ENCODE data around the gene MFSD6L. TPM values are rescaled to one million over a fixed set of nuclear protein-coding genes. Genes with fewer than 3 reads are reported as not detected.

Gene MFSD6L
- total and polyA plus RNA-seq, 2 of the 13 experiments (the other 11 are each of a cell fraction or from before 2014, with no cell fraction given), result not detected

GRCh38 chr17:8766731-8767130 is 32.4 kb downstream of the MFSD6L start (continued):
- TF ChIP-seq, protein P1, sequence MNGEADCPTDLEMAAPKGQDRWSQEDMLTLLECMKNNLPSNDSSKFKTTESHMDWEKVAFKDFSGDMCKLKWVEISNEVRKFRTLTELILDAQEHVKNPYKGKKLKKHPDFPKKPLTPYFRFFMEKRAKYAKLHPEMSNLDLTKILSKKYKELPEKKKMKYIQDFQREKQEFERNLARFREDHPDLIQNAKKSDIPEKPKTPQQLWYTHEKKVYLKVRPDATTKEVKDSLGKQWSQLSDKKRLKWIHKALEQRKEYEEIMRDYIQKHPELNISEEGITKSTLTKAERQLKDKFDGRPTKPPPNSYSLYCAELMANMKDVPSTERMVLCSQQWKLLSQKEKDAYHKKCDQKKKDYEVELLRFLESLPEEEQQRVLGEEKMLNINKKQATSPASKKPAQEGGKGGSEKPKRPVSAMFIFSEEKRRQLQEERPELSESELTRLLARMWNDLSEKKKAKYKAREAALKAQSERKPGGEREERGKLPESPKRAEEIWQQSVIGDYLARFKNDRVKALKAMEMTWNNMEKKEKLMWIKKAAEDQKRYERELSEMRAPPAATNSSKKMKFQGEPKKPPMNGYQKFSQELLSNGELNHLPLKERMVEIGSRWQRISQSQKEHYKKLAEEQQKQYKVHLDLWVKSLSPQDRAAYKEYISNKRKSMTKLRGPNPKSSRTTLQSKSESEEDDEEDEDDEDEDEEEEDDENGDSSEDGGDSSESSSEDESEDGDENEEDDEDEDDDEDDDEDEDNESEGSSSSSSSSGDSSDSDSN (CRISPR knock-in tag; IDR thresholded peaks at IDR 0.05), result no peak
- TF ChIP-seq KAT8 (CRISPR knock-in tag; IDR thresholded peaks at IDR 0.05) (no peak), CENPX (CRISPR knock-in tag; IDR thresholded peaks at IDR 0.05) (no peak), HMGXB3 (CRISPR knock-in tag; IDR thresholded peaks at IDR 0.05; ENCODE audit: borderline replicate concordance) (no peak)

DNA sequence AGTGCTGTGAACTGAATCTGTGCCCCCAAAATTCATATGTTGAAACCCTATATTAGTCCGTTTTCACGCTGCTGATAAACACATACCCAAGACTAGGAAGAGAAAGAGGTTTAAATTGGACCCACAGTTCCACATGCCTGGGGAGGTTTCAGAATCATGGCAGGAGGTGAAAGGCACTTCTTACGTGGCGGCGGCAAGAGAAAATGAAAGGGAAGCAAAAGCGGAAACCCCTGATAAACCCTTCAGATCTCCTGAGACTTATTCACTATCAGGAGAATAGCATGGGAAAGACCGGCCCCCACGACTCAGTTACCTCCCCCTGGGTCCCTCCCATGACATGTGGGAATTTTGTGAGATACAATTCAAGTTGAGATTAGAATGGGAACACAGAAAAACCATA is 37.2 kb downstream of the MFSD6L start:
- ATAC-seq (no peak), FAIRE-seq (no peak), DNase-seq (ENCODE audit: low spot score) (no peak)
- no peaks in the 10 kb centered on the region for H3K36me3 ChIP-seq (replicated peaks in 1 of 2; ENCODE audit: control insufficient read depth in 1 of 2, insufficient read depth in 2 of 2, low read length in 2 of 2)
- ChIA-PET CTCF (ENCODE audit: low intra/inter-chr PET ratio, low total read pairs) (no interaction called here), POLR2A (no interaction called here)
- BruUV-seq (replicated peaks), result no TSS peak
- no peak overlapping the region for H3K4me3 ChIP-seq (replicated peaks in 1 of 3; ENCODE audit: insufficient read depth in 1 of 3, low read depth in 2 of 3, low read length in 3 of 3)
- TF ChIP-seq PAXIP1 (CRISPR knock-in tag; conservative IDR thresholded peaks at IDR 0.05) (no peak), RXRA (CRISPR knock-in tag; IDR thresholded peaks at IDR 0.05) (no peak)
- TF ChIP-seq, protein P2, sequence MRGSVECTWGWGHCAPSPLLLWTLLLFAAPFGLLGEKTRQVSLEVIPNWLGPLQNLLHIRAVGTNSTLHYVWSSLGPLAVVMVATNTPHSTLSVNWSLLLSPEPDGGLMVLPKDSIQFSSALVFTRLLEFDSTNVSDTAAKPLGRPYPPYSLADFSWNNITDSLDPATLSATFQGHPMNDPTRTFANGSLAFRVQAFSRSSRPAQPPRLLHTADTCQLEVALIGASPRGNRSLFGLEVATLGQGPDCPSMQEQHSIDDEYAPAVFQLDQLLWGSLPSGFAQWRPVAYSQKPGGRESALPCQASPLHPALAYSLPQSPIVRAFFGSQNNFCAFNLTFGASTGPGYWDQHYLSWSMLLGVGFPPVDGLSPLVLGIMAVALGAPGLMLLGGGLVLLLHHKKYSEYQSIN (CRISPR knock-in tag; IDR thresholded peaks at IDR 0.05; ENCODE audit: borderline replicate concordance), result no peak
- H3K9me3 ChIP-seq (ENCODE audit: low read length), result no peaks in the 10 kb centered on the region
- no peak overlapping the region for H3K27ac ChIP-seq (ENCODE audit: extremely low read length, insufficient read depth, low read length)
- in situ Hi-C loops (cut with HindIII; ENCODE audit: extremely low pct_ligation_motif_present, low pct_unique_long_range_greater_than_20kb) (no loop called here), intact Hi-C loops (cut with micrococcal nuclease; ENCODE audit: unreplicated experiment) (no loop called here)
- H3K4me1 ChIP-seq (ENCODE audit: insufficient read depth, low read length), result no peaks in the 10 kb centered on the region
- no peaks in the 10 kb centered on the region for H3K79me2 ChIP-seq (ENCODE audit: insufficient read depth, low read length)
- no peak overlapping the region for H3K9ac ChIP-seq (ENCODE audit: insufficient read depth, low read depth, low read length)
- no peak overlapping the region for H3K4me2 ChIP-seq (ENCODE audit: low read depth, low read length)
- no peak overlapping the region for H2AFZ ChIP-seq (ENCODE audit: low read length)
- peaks cover 3 to 56% of the 10 kb centered on the region in 2 experiments for H3K27me3 ChIP-seq (ENCODE audit: control insufficient read depth in 1 of 2, insufficient read depth in 2 of 2, low read length in 2 of 2)
- 47% methylated on average over 8 of the region's 8 CpGs for WGBS (ENCODE audit: low lambda C conversion rate)
- no peaks in the 10 kb centered on the region for H4K20me1 ChIP-seq (ENCODE audit: insufficient read depth, low read length)
